HEK293 (cell line): ENCODE measurements around the gene ZNF780B.
A peak's percentile ranks its signal among the peaks of the same experiment; 100 is the strongest.

ENCODE experiments used
- HOXC10 ChIP-seq: sonication (generic); formaldehyde crosslinking; IDR thresholded peaks from 2 replicates; pipeline ENCODE4 v1.8.1; 2023; ENCODE audit warnings: mild to moderate bottlenecking, missing genetic modification reagents
- MZF1 ChIP-seq: fragments of 450-650 bp; formaldehyde crosslinking; IDR thresholded peaks from 2 replicates; pipeline ENCODE4 v1.5.1; 2017; ENCODE audit warnings: missing biosample characterization, missing genetic modification characterization, borderline replicate concordance
- PRDM1 ChIP-seq: fragments of 450-650 bp; formaldehyde crosslinking; IDR thresholded peaks from 2 replicates; pipeline ENCODE4; 2016; ENCODE audit warnings: missing biosample characterization, missing genetic modification characterization
- SALL2 ChIP-seq: fragments of 450-650 bp; formaldehyde crosslinking; IDR thresholded peaks from 2 replicates; pipeline ENCODE4 v1.5.0; 2017; ENCODE audit warnings: missing biosample characterization, mild to moderate bottlenecking, missing genetic modification characterization, borderline replicate concordance
- SP2 ChIP-seq: fragments of 450-650 bp; formaldehyde crosslinking; IDR thresholded peaks from 2 replicates; pipeline ENCODE4 v1.5.1; 2016; ENCODE audit warnings: missing biosample characterization, missing genetic modification characterization
- TRIM28 ChIP-seq: IDR thresholded peaks from 2 replicates; pipeline ENCODE4 v1.6.1; 2011; ENCODE audit warnings: low read length, control low read depth, borderline replicate concordance
- ZBTB17 ChIP-seq: fragments of 450-650 bp; formaldehyde crosslinking; IDR thresholded peaks from 2 replicates; pipeline ENCODE4 v1.5.1; 2016; ENCODE audit warnings: missing biosample characterization, missing genetic modification characterization
- ZBTB8A ChIP-seq: fragments of 450-650 bp; formaldehyde crosslinking; IDR thresholded peaks from 2 replicates; pipeline ENCODE4 v1.5.1; 2016; ENCODE audit warnings: missing biosample characterization, missing genetic modification characterization
- ZFP41 ChIP-seq: fragments of 450-650 bp; formaldehyde crosslinking; IDR thresholded peaks from 2 replicates; pipeline ENCODE4 v1.5.1; 2016; ENCODE audit warnings: missing biosample characterization, missing genetic modification characterization, borderline replicate concordance
- ZNF10 ChIP-seq: fragments of 450-650 bp; formaldehyde crosslinking; IDR thresholded peaks from 2 replicates; pipeline ENCODE4 v1.5.1; 2017; ENCODE audit warnings: missing biosample characterization, missing genetic modification characterization
- ZNF121 ChIP-seq: fragments of 450-650 bp; formaldehyde crosslinking; IDR thresholded peaks from 2 replicates; pipeline ENCODE4 v1.5.1; 2016; ENCODE audit warnings: missing biosample characterization, missing genetic modification characterization
- ZNF132 ChIP-seq: fragments of 450-650 bp; formaldehyde crosslinking; IDR thresholded peaks from 2 replicates; pipeline ENCODE4 v1.5.1; 2017; ENCODE audit warnings: missing biosample characterization, missing genetic modification characterization, borderline replicate concordance
- ZNF248 ChIP-seq: fragments of 450-650 bp; formaldehyde crosslinking; IDR thresholded peaks from 2 replicates; pipeline ENCODE4 v1.5.1; 2017; ENCODE audit warnings: missing biosample characterization, missing genetic modification characterization
- ZNF555 ChIP-seq: fragments of 450-650 bp; formaldehyde crosslinking; conservative IDR thresholded peaks from 2 replicates; pipeline ENCODE4 v1.5.1; 2017; ENCODE audit warnings: missing biosample characterization, mild to moderate bottlenecking, missing genetic modification characterization, inconsistent platforms
- ZNF701 ChIP-seq: fragments of 450-650 bp; formaldehyde crosslinking; IDR thresholded peaks from 2 replicates; pipeline ENCODE4 v1.5.1; 2016; ENCODE audit warnings: missing biosample characterization, missing genetic modification characterization
- ZSCAN16 ChIP-seq: fragments of 450-650 bp; formaldehyde crosslinking; IDR thresholded peaks from 2 replicates; pipeline ENCODE4 v1.5.1; 2016; ENCODE audit warnings: missing biosample characterization, missing genetic modification characterization
- ZSCAN23 ChIP-seq: fragments of 450-650 bp; formaldehyde crosslinking; IDR thresholded peaks from 2 replicates; pipeline ENCODE4 v1.5.1; 2016; ENCODE audit warnings: missing biosample characterization, missing genetic modification characterization
- TF ChIP-seq, protein P1 (sequence below): IDR thresholded peaks from 2 replicates; pipeline ENCODE4 v1.6.1; 2011; ENCODE audit warnings: mild to moderate bottlenecking, low read depth, low read length, borderline replicate concordance
- TF ChIP-seq, protein P2 (sequence below): fragments of 450-650 bp; formaldehyde crosslinking; IDR thresholded peaks from 2 replicates; pipeline ENCODE4 v1.5.1; 2016; ENCODE audit warnings: missing biosample characterization, missing genetic modification characterization
- TF ChIP-seq, protein P3 (sequence below): fragments of 450-650 bp; formaldehyde crosslinking; IDR thresholded peaks from 2 replicates; pipeline ENCODE4; 2016; ENCODE audit warnings: missing biosample characterization, missing genetic modification characterization
- TF ChIP-seq, protein P4 (sequence below): fragments of 450-650 bp; formaldehyde crosslinking; IDR thresholded peaks from 2 replicates; pipeline ENCODE4 v1.5.1; 2016; ENCODE audit warnings: missing biosample characterization, missing genetic modification characterization
- TF ChIP-seq, protein P5 (sequence below): fragments of 450-650 bp; formaldehyde crosslinking; IDR thresholded peaks from 2 replicates; pipeline ENCODE4 v1.5.1; 2017; ENCODE audit warnings: missing biosample characterization, missing genetic modification characterization
- TF ChIP-seq, protein P6 (sequence below): fragments of 450-650 bp; formaldehyde crosslinking; IDR thresholded peaks from 2 replicates; pipeline ENCODE4 v1.5.1; 2016; ENCODE audit warnings: missing biosample characterization, missing genetic modification characterization
- TF ChIP-seq, protein P7 (sequence below): fragments of 450-650 bp; formaldehyde crosslinking; IDR thresholded peaks from 2 replicates; pipeline ENCODE4 v1.5.1; 2016; ENCODE audit warnings: missing biosample characterization, missing genetic modification characterization, low read depth
- TF ChIP-seq, protein P8 (sequence below): fragments of 450-650 bp; formaldehyde crosslinking; IDR thresholded peaks from 2 replicates; pipeline ENCODE4 v1.5.0; 2017; ENCODE audit warnings: missing biosample characterization, missing genetic modification characterization, borderline replicate concordance

The ZNF780B gene

DNA sequence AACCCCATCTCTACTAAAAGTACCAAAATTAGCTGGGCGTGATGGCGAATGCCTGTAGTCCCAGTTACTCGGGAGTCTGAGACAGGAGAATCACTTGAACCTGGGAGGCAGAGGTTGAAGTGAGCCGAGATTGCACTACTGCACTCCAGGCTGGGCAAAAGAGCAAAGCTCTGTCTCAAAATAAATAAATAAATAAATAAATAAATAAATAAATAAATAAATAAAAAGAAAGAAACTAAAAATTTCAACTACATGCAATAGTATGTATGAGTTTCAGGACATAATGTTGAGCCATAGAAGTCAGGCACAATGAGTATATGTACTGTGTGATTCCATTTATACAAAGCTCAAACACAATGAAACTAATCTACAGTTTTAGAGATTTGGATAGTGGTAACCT lies 47.6 kb upstream of the ZNF780B start (continued):
- no peak for TF ChIP-seq ZSCAN16 (tag by site-specific recombination)
- TF ChIP-seq, protein P1, sequence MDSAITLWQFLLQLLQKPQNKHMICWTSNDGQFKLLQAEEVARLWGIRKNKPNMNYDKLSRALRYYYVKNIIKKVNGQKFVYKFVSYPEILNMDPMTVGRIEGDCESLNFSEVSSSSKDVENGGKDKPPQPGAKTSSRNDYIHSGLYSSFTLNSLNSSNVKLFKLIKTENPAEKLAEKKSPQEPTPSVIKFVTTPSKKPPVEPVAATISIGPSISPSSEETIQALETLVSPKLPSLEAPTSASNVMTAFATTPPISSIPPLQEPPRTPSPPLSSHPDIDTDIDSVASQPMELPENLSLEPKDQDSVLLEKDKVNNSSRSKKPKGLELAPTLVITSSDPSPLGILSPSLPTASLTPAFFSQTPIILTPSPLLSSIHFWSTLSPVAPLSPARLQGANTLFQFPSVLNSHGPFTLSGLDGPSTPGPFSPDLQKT = no peak
- TF ChIP-seq, protein P2, sequence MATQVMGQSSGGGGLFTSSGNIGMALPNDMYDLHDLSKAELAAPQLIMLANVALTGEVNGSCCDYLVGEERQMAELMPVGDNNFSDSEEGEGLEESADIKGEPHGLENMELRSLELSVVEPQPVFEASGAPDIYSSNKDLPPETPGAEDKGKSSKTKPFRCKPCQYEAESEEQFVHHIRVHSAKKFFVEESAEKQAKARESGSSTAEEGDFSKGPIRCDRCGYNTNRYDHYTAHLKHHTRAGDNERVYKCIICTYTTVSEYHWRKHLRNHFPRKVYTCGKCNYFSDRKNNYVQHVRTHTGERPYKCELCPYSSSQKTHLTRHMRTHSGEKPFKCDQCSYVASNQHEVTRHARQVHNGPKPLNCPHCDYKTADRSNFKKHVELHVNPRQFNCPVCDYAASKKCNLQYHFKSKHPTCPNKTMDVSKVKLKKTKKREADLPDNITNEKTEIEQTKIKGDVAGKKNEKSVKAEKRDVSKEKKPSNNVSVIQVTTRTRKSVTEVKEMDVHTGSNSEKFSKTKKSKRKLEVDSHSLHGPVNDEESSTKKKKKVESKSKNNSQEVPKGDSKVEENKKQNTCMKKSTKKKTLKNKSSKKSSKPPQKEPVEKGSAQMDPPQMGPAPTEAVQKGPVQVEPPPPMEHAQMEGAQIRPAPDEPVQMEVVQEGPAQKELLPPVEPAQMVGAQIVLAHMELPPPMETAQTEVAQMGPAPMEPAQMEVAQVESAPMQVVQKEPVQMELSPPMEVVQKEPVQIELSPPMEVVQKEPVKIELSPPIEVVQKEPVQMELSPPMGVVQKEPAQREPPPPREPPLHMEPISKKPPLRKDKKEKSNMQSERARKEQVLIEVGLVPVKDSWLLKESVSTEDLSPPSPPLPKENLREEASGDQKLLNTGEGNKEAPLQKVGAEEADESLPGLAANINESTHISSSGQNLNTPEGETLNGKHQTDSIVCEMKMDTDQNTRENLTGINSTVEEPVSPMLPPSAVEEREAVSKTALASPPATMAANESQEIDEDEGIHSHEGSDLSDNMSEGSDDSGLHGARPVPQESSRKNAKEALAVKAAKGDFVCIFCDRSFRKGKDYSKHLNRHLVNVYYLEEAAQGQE (tag by site-specific recombination) = peak; percentile 90
- TF ChIP-seq, protein P3, sequence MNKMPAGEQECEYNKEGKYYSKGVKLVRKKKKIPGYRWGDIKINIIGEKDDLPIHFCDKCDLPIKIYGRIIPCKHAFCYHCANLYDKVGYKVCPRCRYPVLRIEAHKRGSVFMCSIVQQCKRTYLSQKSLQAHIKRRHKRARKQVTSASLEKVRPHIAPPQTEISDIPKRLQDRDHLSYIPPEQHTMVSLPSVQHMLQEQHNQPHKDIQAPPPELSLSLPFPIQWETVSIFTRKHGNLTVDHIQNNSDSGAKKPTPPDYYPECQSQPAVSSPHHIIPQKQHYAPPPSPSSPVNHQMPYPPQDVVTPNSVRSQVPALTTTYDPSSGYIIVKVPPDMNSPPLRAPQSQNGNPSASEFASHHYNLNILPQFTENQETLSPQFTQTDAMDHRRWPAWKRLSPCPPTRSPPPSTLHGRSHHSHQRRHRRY (tag by site-specific recombination) = no peak
- no peak; the same call in 1 of the 2 replicates for TF ChIP-seq ZNF10
- TF ChIP-seq, protein P4, sequence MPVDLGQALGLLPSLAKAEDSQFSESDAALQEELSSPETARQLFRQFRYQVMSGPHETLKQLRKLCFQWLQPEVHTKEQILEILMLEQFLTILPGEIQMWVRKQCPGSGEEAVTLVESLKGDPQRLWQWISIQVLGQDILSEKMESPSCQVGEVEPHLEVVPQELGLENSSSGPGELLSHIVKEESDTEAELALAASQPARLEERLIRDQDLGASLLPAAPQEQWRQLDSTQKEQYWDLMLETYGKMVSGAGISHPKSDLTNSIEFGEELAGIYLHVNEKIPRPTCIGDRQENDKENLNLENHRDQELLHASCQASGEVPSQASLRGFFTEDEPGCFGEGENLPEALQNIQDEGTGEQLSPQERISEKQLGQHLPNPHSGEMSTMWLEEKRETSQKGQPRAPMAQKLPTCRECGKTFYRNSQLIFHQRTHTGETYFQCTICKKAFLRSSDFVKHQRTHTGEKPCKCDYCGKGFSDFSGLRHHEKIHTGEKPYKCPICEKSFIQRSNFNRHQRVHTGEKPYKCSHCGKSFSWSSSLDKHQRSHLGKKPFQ (tag by site-specific recombination) = 0 out of 2 replicates have a peak, but pooled peaks have one; percentile 17
- TF ChIP-seq TRIM28 = no peak
- TF ChIP-seq SALL2 (tag by site-specific recombination) = no peak
- TF ChIP-seq ZNF248 (tag by site-specific recombination) = no peak
- TF ChIP-seq ZFP41 (tag by site-specific recombination) = no peak
- TF ChIP-seq, protein P5, sequence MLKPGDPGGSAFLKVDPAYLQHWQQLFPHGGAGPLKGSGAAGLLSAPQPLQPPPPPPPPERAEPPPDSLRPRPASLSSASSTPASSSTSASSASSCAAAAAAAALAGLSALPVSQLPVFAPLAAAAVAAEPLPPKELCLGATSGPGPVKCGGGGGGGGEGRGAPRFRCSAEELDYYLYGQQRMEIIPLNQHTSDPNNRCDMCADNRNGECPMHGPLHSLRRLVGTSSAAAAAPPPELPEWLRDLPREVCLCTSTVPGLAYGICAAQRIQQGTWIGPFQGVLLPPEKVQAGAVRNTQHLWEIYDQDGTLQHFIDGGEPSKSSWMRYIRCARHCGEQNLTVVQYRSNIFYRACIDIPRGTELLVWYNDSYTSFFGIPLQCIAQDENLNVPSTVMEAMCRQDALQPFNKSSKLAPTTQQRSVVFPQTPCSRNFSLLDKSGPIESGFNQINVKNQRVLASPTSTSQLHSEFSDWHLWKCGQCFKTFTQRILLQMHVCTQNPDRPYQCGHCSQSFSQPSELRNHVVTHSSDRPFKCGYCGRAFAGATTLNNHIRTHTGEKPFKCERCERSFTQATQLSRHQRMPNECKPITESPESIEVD (tag by site-specific recombination) = no peak
- no peak for TF ChIP-seq HOXC10
- TF ChIP-seq ZNF555 (tag by site-specific recombination) = peak; percentile 100
- TF ChIP-seq ZNF132 (tag by site-specific recombination) = no peak
- TF ChIP-seq SP2 (tag by site-specific recombination) = no peak
- no peak for TF ChIP-seq ZSCAN23 (tag by site-specific recombination)
- TF ChIP-seq, protein P6, sequence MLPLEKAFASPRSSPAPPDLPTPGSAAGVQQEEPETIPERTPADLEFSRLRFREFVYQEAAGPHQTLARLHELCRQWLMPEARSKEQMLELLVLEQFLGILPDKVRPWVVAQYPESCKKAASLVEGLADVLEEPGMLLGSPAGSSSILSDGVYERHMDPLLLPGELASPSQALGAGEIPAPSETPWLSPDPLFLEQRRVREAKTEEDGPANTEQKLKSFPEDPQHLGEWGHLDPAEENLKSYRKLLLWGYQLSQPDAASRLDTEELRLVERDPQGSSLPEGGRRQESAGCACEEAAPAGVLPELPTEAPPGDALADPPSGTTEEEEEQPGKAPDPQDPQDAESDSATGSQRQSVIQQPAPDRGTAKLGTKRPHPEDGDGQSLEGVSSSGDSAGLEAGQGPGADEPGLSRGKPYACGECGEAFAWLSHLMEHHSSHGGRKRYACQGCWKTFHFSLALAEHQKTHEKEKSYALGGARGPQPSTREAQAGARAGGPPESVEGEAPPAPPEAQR (tag by site-specific recombination) = no peak
- peak; percentile 91 for TF ChIP-seq ZBTB8A
- no peak for TF ChIP-seq PRDM1 (tag by site-specific recombination)
- TF ChIP-seq ZBTB17 (tag by site-specific recombination) = no peak
- TF ChIP-seq ZNF701 (tag by site-specific recombination) = no peak
- TF ChIP-seq, protein P7, sequence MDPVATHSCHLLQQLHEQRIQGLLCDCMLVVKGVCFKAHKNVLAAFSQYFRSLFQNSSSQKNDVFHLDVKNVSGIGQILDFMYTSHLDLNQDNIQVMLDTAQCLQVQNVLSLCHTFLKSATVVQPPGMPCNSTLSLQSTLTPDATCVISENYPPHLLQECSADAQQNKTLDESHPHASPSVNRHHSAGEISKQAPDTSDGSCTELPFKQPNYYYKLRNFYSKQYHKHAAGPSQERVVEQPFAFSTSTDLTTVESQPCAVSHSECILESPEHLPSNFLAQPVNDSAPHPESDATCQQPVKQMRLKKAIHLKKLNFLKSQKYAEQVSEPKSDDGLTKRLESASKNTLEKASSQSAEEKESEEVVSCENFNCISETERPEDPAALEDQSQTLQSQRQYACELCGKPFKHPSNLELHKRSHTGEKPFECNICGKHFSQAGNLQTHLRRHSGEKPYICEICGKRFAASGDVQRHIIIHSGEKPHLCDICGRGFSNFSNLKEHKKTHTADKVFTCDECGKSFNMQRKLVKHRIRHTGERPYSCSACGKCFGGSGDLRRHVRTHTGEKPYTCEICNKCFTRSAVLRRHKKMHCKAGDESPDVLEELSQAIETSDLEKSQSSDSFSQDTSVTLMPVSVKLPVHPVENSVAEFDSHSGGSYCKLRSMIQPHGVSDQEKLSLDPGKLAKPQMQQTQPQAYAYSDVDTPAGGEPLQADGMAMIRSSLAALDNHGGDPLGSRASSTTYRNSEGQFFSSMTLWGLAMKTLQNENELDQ = no peak
- TF ChIP-seq, protein P8, sequence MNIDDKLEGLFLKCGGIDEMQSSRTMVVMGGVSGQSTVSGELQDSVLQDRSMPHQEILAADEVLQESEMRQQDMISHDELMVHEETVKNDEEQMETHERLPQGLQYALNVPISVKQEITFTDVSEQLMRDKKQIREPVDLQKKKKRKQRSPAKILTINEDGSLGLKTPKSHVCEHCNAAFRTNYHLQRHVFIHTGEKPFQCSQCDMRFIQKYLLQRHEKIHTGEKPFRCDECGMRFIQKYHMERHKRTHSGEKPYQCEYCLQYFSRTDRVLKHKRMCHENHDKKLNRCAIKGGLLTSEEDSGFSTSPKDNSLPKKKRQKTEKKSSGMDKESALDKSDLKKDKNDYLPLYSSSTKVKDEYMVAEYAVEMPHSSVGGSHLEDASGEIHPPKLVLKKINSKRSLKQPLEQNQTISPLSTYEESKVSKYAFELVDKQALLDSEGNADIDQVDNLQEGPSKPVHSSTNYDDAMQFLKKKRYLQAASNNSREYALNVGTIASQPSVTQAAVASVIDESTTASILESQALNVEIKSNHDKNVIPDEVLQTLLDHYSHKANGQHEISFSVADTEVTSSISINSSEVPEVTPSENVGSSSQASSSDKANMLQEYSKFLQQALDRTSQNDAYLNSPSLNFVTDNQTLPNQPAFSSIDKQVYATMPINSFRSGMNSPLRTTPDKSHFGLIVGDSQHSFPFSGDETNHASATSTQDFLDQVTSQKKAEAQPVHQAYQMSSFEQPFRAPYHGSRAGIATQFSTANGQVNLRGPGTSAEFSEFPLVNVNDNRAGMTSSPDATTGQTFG (tag by site-specific recombination) = no peak
- 0 out of 2 replicates have a peak, but pooled peaks have one; percentile 63 for TF ChIP-seq ZNF121
- peak; percentile 69; the same call in 1 of the 2 replicates for TF ChIP-seq MZF1 (tag by site-specific recombination)
